GM23338 (cell line): Measurements from ENCODE around the gene UST. TPM values are rescaled to one million over a fixed set of nuclear protein-coding genes. Genes with fewer than 3 reads are reported as not detected.
"Not testable (repeated sequence)": the region's sequence is repeated elsewhere in the genome, so short reads cannot be mapped to it uniquely, and the experiment has no call there.

Source experiments
- ATAC-seq: fragments of 200-7000 bp; cut with Tn5 transposase; 3 replicates; pipeline ENCODE4 v1.9.1; 2020
- DNase-seq: peaks from one replicate; pipeline ENCODE4 v3.0.0-alpha.2; 2015; ENCODE audit warnings: low spot score
- H2AFZ ChIP-seq: fragments of 200-600 bp; sonication (generic); 2 replicates; pipeline ENCODE4 v1.8.0; 2016; ENCODE audit warnings: antibody characterized with exemption, mild to moderate bottlenecking, moderate library complexity
- H3F3A ChIP-seq: fragments of 200-600 bp; sonication (generic); replicated peaks from 2 replicates; pipeline ENCODE4 v1.8.0; 2017; ENCODE audit warnings: antibody characterized with exemption, mixed run types, low read depth
- H3K27ac ChIP-seq: fragments of 200-600 bp; sonication (generic); 2 replicates; pipeline ENCODE4 v1.6.1; 2016; ENCODE audit warnings: low read depth
- H3K27me3 ChIP-seq: fragments of 200-600 bp; sonication (generic); 2 replicates; pipeline ENCODE4 v1.8.0; 2016; ENCODE audit warnings: mild to moderate bottlenecking, mixed run types, moderate library complexity; ENCODE audit not compliant: insufficient read depth
- H3K36me3 ChIP-seq: fragments of 200-600 bp; sonication (generic); 2 replicates; pipeline ENCODE4 v1.8.0; 2016; ENCODE audit warnings: mild to moderate bottlenecking; ENCODE audit not compliant: insufficient read depth
- H3K4me1 ChIP-seq: fragments of 200-600 bp; sonication (generic); 2 replicates; pipeline ENCODE4 v1.8.0; 2016; ENCODE audit warnings: mild to moderate bottlenecking, moderate library complexity; ENCODE audit not compliant: insufficient read depth
- H3K4me2 ChIP-seq: fragments of 200-600 bp; sonication (generic); 2 replicates; pipeline ENCODE4 v1.7.1; 2017; ENCODE audit warnings: mixed run types
- H3K4me3 ChIP-seq: fragments of 200-600 bp; sonication (generic); 2 replicates; pipeline ENCODE4 v1.6.1; 2016; ENCODE audit warnings: mixed run types
- H3K79me2 ChIP-seq: fragments of 200-600 bp; sonication (generic); replicated peaks from 2 replicates; pipeline ENCODE4 v1.8.0; 2017; ENCODE audit warnings: mild to moderate bottlenecking; ENCODE audit not compliant: insufficient read depth
- H3K9me2 ChIP-seq: fragments of 200-600 bp; sonication (generic); 2 replicates; pipeline ENCODE4 v1.8.0; 2017; ENCODE audit not compliant: insufficient read depth
- H4K20me1 ChIP-seq: fragments of 200-600 bp; sonication (generic); replicated peaks from 2 replicates; pipeline ENCODE4 v1.8.0; 2017; ENCODE audit warnings: mild to moderate bottlenecking; ENCODE audit not compliant: insufficient read depth
- H3K27ac Mint-ChIP-seq: 2 replicates; pipeline ENCODE4 v1.8.0; 2020; ENCODE audit warnings: inconsistent platforms, mild to moderate bottlenecking, moderate library complexity, mixed read lengths
- H3K27me3 Mint-ChIP-seq: 3 replicates; pipeline ENCODE4 v1.8.0; 2022; ENCODE audit warnings: low read depth, mild to moderate bottlenecking, moderate library complexity, mixed read lengths, inconsistent platforms; ENCODE audit not compliant: insufficient read depth, poor library complexity
- H3K36me3 Mint-ChIP-seq: 3 replicates; pipeline ENCODE4 v1.8.0; 2021; ENCODE audit warnings: low read depth, mild to moderate bottlenecking, inconsistent platforms, moderate library complexity, mixed read lengths
- H3K4me1 Mint-ChIP-seq: 3 replicates; pipeline ENCODE4 v1.8.0; 2020; ENCODE audit warnings: mild to moderate bottlenecking, inconsistent platforms, mixed read lengths
- H3K4me3 Mint-ChIP-seq: 3 replicates; pipeline ENCODE4 v1.8.0; 2021; ENCODE audit warnings: moderate library complexity, mild to moderate bottlenecking, inconsistent platforms, mixed read lengths
- H3K9me3 Mint-ChIP-seq: 3 replicates; pipeline ENCODE4 v1.8.0; 2020; ENCODE audit warnings: moderate library complexity, mild to moderate bottlenecking, inconsistent platforms, mixed read lengths
- CREB1 ChIP-seq: fragments of 250-450 bp; sonication (Bioruptor Pico); IDR thresholded peaks from 2 replicates; pipeline ENCODE4 v1.5.0; 2020; ENCODE audit warnings: low read depth, mild to moderate bottlenecking, moderate library complexity
- CTCF ChIP-seq, 2 experiments: fragments of 200-600 bp in 1 of 2; sonication (generic) in 1 of 2; conservative IDR thresholded peaks; 2 replicates each; pipeline versions ENCODE4 v1.5.1 to v1.6.1; 2016 to 2017; ENCODE audit warnings: antibody characterized with exemption in 2 of 2, low read depth in 2 of 2, mild to moderate bottlenecking in 2 of 2, moderate library complexity in 1 of 2
- EZH2 ChIP-seq: fragments of 200-600 bp; sonication (generic); IDR thresholded peaks from one replicate; pipeline ENCODE4 v1.8.0; 2017; ENCODE audit warnings: antibody characterized with exemption, mild to moderate bottlenecking, low read depth; ENCODE audit not compliant: unreplicated experiment
- EZH2phosphoT487 ChIP-seq: fragments of 200-600 bp; sonication (generic); IDR thresholded peaks from one replicate; pipeline ENCODE4 v1.8.1; 2018; ENCODE audit warnings: antibody characterized with exemption; ENCODE audit not compliant: unreplicated experiment
- JUNB ChIP-seq: IDR thresholded peaks from one replicate; pipeline ENCODE4 v1.6.1; 2016; ENCODE audit warnings: antibody characterized with exemption; ENCODE audit not compliant: unreplicated experiment
- POLR2AphosphoS5 ChIP-seq: IDR thresholded peaks from 2 replicates; pipeline ENCODE4 v1.6.1; 2016; ENCODE audit warnings: antibody characterized with exemption, low read depth
- STAT1 ChIP-seq: IDR thresholded peaks from one replicate; pipeline ENCODE4 v1.6.1; 2016; ENCODE audit warnings: antibody characterized with exemption; ENCODE audit not compliant: unreplicated experiment
- ZNF114 ChIP-seq: fragments of 250-450 bp; sonication (Bioruptor Pico); IDR thresholded peaks from 2 replicates; pipeline ENCODE4 v1.5.0; 2020; ENCODE audit warnings: mild to moderate bottlenecking, moderate library complexity
- polyA plus RNA-seq: library from polyadenylated mRNA; unstranded; fragments of >200 nt; fragmentation: Nextera tagmentation; extraction: Ambion mirVana; gene quantifications from 2 replicates; pipeline ENCODE4 v1.2.1, GENCODE V29; 2016
- total RNA-seq: library from RNA; depleted of rRNA; stranded (reverse); fragments of >200 nt; shearing (Covaris generic); gene quantifications from 2 replicates; pipeline ENCODE4 v1.2.3, GENCODE V29; 2014
- TF ChIP-seq, protein P1 (sequence below): fragments of 250-450 bp; sonication (Bioruptor Pico); IDR thresholded peaks from 2 replicates; pipeline ENCODE4 v1.5.0; 2020; ENCODE audit warnings: mild to moderate bottlenecking, moderate library complexity

UST gene
- total and polyA plus RNA-seq, 2 experiments from 2014 or later, result 12.6 to 33.0 TPM

GRCh38 chr6:148848915-148849314 lies 102.1 kb downstream of the UST start (continued):
- TF ChIP-seq, protein P1, sequence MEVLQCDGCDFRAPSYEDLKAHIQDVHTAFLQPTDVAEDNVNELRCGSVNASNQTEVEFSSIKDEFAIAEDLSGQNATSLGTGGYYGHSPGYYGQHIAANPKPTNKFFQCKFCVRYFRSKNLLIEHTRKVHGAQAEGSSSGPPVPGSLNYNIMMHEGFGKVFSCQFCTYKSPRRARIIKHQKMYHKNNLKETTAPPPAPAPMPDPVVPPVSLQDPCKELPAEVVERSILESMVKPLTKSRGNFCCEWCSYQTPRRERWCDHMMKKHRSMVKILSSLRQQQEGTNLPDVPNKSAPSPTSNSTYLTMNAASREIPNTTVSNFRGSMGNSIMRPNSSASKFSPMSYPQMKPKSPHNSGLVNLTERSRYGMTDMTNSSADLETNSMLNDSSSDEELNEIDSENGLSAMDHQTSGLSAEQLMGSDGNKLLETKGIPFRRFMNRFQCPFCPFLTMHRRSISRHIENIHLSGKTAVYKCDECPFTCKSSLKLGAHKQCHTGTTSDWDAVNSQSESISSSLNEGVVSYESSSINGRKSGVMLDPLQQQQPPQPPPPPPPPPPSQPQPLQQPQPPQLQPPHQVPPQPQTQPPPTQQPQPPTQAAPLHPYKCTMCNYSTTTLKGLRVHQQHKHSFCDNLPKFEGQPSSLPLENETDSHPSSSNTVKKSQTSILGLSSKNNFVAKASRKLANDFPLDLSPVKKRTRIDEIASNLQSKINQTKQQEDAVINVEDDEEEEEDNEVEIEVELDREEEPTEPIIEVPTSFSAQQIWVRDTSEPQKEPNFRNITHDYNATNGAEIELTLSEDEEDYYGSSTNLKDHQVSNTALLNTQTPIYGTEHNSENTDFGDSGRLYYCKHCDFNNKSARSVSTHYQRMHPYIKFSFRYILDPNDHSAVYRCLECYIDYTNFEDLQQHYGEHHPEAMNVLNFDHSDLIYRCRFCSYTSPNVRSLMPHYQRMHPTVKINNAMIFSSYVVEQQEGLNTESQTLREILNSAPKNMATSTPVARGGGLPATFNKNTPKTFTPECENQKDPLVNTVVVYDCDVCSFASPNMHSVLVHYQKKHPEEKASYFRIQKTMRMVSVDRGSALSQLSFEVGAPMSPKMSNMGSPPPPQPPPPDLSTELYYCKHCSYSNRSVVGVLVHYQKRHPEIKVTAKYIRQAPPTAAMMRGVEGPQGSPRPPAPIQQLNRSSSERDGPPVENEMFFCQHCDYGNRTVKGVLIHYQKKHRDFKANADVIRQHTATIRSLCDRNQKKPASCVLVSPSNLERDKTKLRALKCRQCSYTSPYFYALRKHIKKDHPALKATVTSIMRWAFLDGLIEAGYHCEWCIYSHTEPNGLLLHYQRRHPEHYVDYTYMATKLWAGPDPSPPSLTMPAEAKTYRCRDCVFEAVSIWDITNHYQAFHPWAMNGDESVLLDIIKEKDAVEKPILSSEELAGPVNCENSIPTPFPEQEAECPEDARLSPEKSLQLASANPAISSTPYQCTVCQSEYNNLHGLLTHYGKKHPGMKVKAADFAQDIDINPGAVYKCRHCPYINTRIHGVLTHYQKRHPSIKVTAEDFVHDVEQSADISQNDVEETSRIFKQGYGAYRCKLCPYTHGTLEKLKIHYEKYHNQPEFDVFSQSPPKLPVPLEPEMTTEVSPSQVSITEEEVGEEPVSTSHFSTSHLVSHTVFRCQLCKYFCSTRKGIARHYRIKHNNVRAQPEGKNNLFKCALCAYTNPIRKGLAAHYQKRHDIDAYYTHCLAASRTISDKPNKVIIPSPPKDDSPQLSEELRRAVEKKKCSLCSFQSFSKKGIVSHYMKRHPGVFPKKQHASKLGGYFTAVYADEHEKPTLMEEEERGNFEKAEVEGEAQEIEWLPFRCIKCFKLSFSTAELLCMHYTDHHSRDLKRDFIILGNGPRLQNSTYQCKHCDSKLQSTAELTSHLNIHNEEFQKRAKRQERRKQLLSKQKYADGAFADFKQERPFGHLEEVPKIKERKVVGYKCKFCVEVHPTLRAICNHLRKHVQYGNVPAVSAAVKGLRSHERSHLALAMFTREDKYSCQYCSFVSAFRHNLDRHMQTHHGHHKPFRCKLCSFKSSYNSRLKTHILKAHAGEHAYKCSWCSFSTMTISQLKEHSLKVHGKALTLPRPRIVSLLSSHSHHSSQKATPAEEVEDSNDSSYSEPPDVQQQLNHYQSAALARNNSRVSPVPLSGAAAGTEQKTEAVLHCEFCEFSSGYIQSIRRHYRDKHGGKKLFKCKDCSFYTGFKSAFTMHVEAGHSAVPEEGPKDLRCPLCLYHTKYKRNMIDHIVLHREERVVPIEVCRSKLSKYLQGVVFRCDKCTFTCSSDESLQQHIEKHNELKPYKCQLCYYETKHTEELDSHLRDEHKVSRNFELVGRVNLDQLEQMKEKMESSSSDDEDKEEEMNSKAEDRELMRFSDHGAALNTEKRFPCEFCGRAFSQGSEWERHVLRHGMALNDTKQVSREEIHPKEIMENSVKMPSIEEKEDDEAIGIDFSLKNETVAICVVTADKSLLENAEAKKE (CRISPR knock-in tag), result no peak
- TF ChIP-seq STAT1 (no peak), POLR2AphosphoS5 (no peak), CREB1 (no peak), EZH2 (no peak), ZNF114 (CRISPR knock-in tag) (no peak), JUNB (no peak), CTCF (conservative IDR thresholded peaks at IDR 0.05; ENCODE audit: low read depth in 2 of 2) (no peak), EZH2phosphoT487 (no peak)

DNA sequence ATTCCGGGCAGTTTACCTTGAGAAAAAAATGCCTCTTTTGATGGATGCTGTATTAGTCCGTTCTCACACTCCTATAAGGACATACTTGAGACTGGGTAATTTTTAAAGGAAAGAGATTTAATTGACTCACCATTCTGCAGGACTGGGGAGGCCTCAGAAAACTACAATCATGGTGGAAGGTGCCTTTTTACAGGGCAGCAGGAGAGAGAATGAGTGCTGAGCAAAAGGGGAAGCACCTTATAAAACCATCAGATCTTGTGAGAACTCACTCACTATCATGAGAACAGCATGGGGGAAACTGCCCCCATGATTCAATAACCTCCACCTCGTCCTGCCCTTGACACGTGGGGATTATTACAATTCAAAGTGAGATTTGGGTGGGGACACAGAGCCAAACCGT lies 102.6 kb downstream of the UST start:
- H2AFZ ChIP-seq, H3F3A ChIP-seq, H3K27ac Mint-ChIP-seq, ATAC-seq, H3K4me3 ChIP-seq, H3K27me3 ChIP-seq, H3K27ac ChIP-seq, H3K4me2 ChIP-seq, H3K27me3 Mint-ChIP-seq, H3K4me3 Mint-ChIP-seq, H3K9me2 ChIP-seq, DNase-seq, H3K36me3 ChIP-seq, H3K9me3 Mint-ChIP-seq: not testable (repeated sequence)
- H3K79me2 ChIP-seq, result peaks cover 96% of the 10 kb centered on the region
- Mint-ChIP-seq H3K36me3 (peaks cover 15% of the 10 kb centered on the region), H3K4me1 (peaks cover 48% of the 10 kb centered on the region)
- H3K4me1 ChIP-seq, result peaks cover 30% of the 10 kb centered on the region
- H4K20me1 ChIP-seq, result peaks cover 15% of the 10 kb centered on the region; the same call in 1 of the 2 replicates
